H1 (cell line): Measurements from ENCODE around the gene FBN3. TPM values are rescaled to one million over a fixed set of nuclear protein-coding genes. Genes with fewer than 3 reads are reported as not detected.

Source experiments
- CTCF ChIP-seq, 3 experiments: IDR thresholded peaks; 1 replicate in 2 of 3; 2 replicates in 1 of 3; pipeline versions ENCODE4 v1.5.1 to v1.6.1; 2011; ENCODE audit warnings: low read length in 3 of 3, mild to moderate bottlenecking in 3 of 3, inconsistent platforms in 2 of 3, low read depth in 1 of 3, moderate library complexity in 1 of 3; ENCODE audit not compliant: insufficient read depth in 1 of 3; ENCODE audit errors: control extremely low read depth in 1 of 3
- FOSL1 ChIP-seq: IDR thresholded peaks from 2 replicates; pipeline ENCODE4 v1.6.1; 2011; ENCODE audit warnings: mild to moderate bottlenecking, low read depth, low read length, moderate library complexity; ENCODE audit not compliant: insufficient read depth
- NANOG ChIP-seq: IDR thresholded peaks from 2 replicates; pipeline ENCODE4 v1.6.1; 2011; ENCODE audit warnings: low read length, low read depth, mild to moderate bottlenecking, inconsistent platforms; ENCODE audit not compliant: insufficient read depth, poor library complexity, severe bottlenecking
- polyA plus RNA-seq, 7 experiments: library from polyadenylated mRNA; depleted of rRNA in 3 of 7; stranded (reverse) in 5 of 7; unstranded in 2 of 7; fragments of >200 nt in 5 of 7; fragments of 200-250 nt in 2 of 7; gene quantifications; 1 replicate in 5 of 7; 2 replicates in 1 of 7; 4 replicates in 1 of 7; pipeline versions ENCODE4 v1.2.1 to v1.2.3, GENCODE V29; 2011 to 2013; ENCODE audit warnings: missing spikeins in 2 of 7, mixed read lengths in 2 of 7
- total RNA-seq: library from RNA; stranded (reverse); fragmentation: NEBNext Ultra II Directional; extraction: Animal tissue kit (Norgen Biotek cat#: 25700); gene quantifications from 2 replicates; pipeline ENCODE4 v1.2.1, GENCODE V29; 2021

FBN3 gene
- total and polyA plus RNA-seq, 2 of the 8 experiments (the other 6 are each of a cell fraction or from before 2014, with no cell fraction given): 37.1 to 38.7 TPM

- TF ChIP-seq CTCF (IDR thresholded peaks at IDR 0.05; ENCODE audit: control extremely low read depth in 1 of 3, insufficient read depth in 1 of 3, low read depth in 1 of 3, low read length in 3 of 3) (no peak), NANOG (no peak), FOSL1 (no peak)
- TF ChIP-seq, all 59 proteins: peak for 0
Measured at GRCh38 chr19:8116437-8117293, 32.7 kb downstream of the FBN3 start (continued).
